Lower leg skin (tissue), 3 donors: ENCODE results near the gene SEMA3C.

Source experiments
- CTCF ChIP-seq, 3 donors: fragments of 450-650 bp; IDR thresholded peaks; one replicate each; pipeline ENCODE4 v1.5.1; 2016; ENCODE audit warnings: antibody characterized with exemption in 3 of 3, mild to moderate bottlenecking in 3 of 3, moderate library complexity in 2 of 3
- POLR2A ChIP-seq, 2 donors: fragments of 450-650 bp; IDR thresholded peaks; one replicate each; pipeline ENCODE4 v1.6.1; 2016 to 2017; ENCODE audit warnings: antibody characterized with exemption in 2 of 2, mild to moderate bottlenecking in 1 of 2, moderate library complexity in 1 of 2

DNA sequence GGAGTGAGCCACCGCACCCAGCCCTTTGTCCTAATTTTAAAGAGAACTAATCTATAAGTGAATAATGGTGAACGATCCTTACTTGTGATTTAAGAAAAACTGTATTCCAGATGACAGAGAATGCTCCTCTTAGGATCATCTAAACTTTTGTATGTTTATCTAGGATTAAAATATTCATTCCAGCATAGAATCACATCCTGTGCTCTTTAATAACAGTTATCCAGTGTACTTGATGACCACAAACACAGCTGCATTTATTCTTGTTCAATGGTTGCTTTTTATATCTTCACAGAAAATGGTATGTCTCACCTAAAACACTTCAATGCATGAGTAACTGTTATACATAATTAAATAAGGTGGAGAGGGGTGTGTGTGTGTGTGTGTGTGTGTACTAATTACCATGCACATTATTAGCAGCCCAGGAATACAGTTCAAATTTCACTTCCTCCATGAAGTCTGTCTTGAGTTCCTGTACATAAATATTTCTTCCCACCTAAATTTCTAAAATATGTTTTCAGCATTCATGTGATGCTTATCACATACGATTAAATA, 38.5 kb upstream of the SEMA3C start:
- TF ChIP-seq CTCF (IDR thresholded peaks at IDR 0.05), result no peak
- TF ChIP-seq POLR2A (IDR thresholded peaks at IDR 0.05), result no peak
